Stimulated activated CD4-positive, alpha-beta T cell treated with anti-CD3 and anti-CD28 coated beads, Interleukin-4, amount 100 ng/mL, for 48 hours (primary cell): Measurements from ENCODE around the gene HTN1.
"Not testable (repeated sequence)": the region's sequence is repeated elsewhere in the genome, so short reads cannot be mapped to it uniquely, and the experiment has no call there.

Source experiments
- DNase-seq, 2 donors: peaks; one replicate each; pipeline ENCODE4 v3.0.0-alpha.2; 2020; ENCODE audit warnings: low read depth in 2 of 2

Gene HTN1

DNA sequence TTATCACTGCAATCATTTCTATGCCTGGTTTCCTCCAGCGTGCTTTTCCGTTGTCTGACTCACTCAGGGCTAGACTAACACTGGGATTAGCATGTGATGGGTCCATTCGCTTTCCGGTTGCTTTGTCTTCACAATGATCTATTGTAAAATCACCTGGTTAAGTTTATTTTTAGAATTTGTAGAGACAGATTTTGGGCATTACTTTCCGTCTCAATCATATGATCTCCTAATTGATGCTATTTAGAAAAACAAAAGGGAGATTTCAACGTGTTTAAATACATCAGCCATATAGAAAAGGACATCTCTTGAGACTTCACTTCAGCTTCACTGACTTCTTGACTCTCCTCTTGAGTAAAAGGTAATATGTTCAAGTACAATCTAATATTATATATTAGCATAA is at the start of gene HTN1:
Gene HTN1 (plus strand): TSS at position 301 of the 400 bp plus-strand sequence. CDS start 2,639 bp downstream, outside the sequence.
- DNase-seq, result not testable (repeated sequence)

DNA sequence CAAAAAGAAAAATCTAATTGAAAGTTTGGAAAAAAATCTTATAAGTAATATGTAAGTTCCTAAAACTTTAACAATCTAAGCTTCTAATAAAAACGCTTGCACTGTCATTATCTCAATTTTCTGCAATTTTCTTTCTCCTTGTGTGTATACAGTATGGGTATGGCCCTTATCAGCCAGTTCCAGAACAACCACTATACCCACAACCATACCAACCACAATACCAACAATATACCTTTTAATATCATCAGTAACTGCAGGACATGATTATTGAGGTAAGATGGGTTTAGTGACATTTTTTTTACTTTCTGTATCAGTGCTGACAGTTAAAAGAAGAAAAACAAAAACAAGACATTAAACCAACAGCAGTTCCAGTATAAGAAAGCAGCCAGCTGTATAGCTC is 49.5 kb upstream of the HTN1 start:
- no peak for DNase-seq

DNA sequence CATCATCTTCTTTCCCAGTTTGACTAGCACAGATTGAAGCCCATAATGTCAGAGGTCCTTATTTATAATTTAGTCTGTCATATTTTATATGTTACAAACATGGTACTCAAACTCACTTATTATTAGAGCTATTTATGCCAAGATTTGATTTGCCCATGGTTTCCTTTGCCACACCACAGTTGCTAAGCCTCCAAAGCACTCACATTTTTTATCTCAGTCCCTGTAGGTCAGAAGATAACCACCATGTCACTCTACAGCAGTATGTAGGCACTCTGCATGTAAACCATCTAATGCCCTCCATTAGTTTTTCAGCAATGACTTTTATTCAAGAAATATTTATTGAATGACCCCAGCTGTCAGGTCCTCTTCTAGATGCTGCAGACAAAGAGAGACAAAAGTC is 47.7 kb upstream of the HTN1 start:
- no peak for DNase-seq

DNA sequence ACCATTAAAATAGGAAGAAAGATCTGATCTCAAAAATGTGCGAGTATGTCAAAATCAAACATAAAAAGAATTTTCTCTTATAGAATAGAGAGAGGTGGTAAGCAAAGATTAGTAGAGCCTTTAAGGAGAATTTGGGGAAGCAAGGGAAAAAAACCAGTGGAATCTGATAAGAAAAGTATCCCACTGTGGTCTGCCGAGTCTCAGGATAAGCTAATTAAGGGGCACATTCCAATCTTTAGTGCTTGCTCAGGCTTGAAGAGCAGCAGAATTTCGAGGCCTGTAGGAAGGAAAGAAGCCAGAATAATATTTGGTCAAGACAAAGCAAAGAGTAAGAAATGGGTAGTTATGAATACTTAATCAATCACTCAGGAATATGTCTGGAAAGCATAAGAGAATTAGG is 41.5 kb upstream of the HTN1 start:
- DNase-seq, result no peak

DNA sequence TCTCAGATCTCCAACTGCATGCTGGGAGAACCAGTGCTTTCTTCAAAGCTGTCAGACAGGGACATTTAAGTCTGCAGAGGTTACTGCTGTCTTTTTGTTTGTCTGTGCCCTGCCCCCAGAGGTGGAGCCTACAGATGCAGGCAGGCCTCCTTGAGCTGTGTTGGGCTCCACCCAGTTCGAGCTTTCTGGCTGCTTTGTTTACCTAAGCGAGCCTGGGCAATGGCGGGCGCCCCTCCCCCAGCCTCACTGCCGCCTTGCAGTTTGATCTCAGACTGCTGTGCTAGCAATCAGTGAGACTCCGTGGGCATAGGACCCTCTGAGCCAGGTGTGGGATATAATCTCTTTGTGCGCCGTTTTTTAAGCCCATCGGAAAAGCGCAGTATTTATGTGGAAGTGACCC is 31.2 kb upstream of the HTN1 start:
- not testable (repeated sequence) for DNase-seq

DNA sequence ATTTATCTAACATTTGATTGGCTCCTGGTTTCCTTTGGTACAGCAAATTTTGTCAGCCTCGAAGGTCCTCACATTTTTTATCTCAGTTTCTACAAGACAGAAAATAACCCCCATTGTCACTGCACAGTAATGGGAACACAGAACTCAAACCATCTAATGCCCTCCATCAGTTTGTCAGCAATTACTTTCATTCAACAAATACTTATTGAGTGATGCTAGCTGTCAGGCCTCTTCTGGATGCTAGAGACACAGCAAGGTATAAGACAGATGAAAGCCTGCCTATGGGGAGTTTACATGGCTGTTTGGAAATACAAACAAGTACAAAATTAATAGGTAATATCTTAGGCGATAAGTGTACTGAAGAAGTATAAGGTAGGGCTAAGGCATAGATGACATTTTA is 27.0 kb upstream of the HTN1 start:
- DNase-seq, result no peak

DNA sequence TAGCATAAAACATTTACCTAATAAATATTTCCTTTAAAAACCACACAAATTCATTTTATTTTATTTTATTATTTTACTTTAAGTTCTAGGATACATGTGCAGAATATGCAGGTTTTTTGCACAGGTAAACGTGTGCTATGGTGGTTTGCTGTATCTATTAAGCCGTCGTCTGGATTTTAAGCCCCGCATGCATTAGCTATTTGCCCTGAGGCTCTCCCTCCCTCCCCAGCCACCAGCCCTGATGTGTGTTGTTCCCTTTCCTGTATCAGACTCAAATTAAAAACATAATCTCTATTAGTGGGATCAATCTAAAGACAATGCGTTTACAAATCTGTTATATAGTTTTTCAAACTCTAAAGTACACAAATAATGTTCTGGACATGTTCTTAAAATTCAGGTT is 23.2 kb upstream of the HTN1 start:
- no peak for DNase-seq

DNA sequence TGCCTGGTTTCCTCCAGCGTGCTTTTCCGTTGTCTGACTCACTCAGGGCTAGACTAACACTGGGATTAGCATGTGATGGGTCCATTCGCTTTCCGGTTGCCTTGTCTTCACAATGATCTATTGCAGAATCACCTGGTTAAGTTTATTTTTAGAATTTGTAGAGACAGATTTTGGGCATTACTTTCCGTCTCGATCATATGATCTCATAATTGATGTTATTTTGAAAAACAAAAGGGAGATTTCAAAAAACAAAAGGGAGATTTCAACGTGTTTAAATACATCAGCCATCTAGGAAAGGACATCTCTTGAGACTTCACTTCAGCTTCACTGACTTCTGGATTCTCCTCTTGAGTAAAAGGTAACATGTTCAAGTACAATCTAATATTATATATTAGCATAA is 22.1 kb upstream of the HTN1 start, which contains the start of gene HTN3:
Gene HTN3 (plus strand): TSS at position 301 of the 400 bp plus-strand sequence. CDS start 2,282 bp downstream, outside the sequence.
- DNase-seq, result not testable (repeated sequence)

DNA sequence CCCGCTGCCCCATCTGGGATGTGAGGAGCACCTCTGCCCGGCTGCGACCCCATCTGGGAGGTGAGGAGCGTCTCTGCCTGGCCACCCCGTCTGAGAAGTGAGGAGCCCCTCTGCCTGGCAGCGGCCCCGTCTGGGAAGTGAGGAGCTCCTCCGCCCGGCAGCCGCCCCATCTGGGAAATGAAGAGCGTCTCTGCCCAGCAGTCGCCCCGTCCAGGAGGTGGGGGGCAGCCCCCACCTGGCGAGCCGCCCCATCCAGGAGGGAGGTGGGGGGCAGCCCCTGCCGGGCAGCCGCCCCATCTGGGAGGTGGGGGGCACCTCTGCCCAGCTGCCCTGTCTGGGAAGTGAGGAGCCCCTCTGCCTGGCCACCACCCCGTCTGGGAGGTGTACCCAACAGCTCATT is 12.7 kb upstream of the HTN1 start:
- DNase-seq, result not testable (repeated sequence)

DNA sequence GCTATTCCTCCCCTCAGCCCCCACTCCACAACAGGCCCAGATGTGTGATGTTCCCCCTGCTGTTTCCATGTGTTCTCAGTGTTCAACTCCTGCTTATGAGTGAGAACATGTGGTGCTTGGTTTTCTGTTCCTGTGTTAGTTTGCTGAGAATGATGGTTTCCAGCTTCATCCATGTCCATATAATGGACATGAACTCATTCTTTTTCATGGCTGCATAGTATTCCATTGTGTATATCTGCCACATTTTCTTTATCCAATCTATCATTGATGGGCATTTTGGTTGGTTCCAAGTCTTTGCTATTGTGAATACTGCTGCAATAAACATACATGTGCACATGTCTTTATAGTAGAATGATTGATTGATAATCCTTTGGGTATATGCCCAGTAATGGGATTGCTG is 10.3 kb upstream of the HTN1 start:
- DNase-seq, result not testable (repeated sequence)

DNA sequence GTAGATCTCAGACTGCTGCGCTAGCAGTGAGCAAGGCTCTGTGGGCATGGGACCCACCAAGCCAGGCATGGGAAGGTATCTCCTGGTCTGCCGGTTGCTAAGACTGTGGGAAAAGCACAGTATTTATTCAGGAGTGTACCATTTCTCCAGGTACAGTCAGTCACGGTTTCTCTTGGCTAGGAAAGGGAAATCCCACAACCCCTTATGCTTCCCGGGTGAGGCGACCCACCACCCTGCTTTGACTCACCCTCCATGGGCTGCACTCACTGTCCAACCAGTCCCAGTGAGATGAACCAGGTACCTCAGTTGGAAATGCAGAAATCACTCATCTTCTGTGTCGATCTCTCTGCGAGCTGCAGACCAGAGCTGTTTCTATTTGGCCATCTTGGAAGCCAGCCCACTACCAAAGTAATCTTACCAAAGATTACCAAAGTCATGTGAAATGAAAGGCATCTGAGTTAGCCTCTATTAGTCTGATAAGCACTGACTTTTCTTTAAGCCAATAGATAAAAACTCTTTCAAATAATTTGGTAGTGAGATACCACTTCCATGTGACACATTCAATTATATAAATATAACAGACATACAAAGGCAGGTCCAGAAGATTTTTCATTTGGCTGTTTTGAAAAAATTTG is 8.5 kb upstream of the HTN1 start:
- DNase-seq, result no peak

DNA sequence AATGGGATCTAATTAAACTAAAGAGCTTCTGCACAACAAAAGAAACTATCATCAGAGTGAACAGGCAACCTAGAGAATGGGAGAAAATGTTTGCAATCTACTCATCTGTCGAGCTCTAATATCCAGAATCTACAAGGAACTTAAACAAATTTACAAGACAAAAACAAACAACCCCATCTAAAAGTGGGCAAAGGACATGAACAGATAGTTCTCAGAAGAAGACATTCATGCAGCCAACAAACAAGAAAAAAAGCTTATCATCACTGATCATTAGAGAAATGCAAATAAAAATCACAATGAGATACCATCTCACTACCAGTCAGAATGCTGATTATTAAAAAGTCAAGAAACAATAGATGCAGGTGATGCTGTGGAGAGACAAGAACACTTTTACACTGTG is 6.3 kb downstream of the HTN1 start:
- DNase-seq, result not testable (repeated sequence)

DNA sequence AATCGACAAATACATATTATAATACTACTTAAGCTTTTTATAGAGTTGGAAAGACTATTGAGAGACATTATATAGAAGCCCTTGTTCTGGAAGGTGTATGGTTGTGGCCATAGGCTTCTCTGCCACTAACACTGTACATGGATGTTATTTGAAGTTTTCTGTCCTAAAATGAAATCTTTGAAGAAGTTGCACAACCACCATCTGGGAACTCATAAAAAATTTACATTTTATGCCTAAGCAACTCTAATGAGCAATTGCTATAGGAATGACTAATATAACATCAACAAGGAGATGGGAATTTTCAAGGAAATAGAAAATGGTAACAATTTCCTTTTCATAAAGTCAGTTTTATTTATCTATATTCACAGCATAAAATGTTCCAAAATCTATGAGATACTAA is 7.4 kb downstream of the HTN1 start:
- DNase-seq, result no peak

DNA sequence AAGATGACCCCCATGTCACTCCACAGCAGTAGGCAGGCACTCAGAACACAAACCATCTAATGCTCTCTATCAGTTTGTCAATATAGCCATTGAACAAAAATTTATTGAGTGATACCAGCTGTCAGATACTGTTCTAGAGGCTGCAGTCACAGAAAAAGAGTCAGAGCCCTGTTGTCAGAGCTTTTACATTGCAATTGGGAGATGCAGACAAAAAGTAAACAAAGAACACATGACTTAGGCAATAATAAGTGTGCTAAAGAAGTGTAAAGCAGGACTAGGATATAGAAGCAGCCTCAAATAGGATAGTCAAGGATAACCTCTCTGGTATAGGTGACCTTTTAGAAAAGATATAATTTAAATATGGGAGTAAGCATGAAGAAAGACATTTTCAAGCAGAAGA is 8.9 kb downstream of the HTN1 start:
- no peak for DNase-seq

DNA sequence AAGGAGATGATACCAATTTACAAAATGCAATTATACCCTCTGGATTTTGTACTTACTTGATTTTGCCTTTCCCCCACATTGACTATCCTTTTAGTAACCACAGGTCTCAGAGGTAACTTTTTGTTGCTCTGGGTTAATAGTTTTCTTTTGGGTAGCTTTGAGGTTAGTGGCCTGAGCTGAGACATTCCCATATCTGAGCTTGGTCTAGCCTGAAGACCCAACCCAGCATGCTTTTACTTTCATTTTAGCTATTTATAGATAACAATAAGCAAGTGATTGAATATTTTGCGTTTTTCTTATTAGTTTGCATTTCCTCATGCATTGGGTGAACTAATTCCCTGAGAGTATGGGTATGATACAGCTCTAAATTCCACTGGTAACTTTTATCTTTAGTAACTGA is 11.8 kb downstream of the HTN1 start:
- no peak for DNase-seq

DNA sequence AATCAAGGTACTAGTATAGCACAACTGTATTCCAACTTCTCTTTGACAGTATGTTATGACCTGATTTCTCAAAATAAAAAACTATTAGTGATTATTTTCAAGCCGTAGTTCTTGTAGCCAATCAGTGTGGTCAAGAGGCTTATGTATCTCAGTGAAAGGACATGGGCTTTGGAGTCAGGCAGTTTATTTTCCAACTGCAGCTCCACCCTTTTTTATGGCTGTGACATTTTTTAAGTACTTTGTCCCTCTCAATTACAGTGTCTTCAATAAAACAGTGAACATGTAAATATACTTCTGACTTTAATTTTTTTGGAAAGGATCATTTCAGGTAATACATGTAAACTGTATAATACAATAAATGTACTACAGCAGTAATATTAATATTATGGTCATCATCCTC is 30.0 kb downstream of the HTN1 start:
- DNase-seq, result no peak

DNA sequence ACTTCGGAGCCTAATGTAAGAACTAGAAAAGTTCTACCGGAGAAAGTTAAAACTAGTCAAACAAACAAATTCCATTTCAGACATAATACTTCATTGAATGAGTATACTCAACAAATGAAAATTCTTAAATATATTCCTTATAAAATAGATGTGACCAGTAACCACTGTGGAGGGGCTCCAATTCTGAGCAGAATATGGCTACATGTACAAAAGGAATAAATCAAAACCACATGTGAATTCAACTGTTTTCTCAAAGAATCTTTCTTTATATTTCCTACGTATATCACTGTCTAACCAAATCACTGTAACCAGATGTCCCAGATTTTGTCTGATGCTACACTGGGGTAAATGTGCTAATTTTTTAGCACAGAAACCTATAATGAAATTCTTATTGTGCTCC is 49.0 kb downstream of the HTN1 start:
- no peak for DNase-seq
